HUDEP-2 (cell line): Measurements from ENCODE around the gene DNAJC7.
A peak's percentile ranks its signal among the peaks of the same experiment; 100 is the strongest.

Source experiments
- DNase-seq, 76 experiments: peaks; one replicate each; lab custom pipeline; 2025; ENCODE audit not compliant: unreplicated experiment in 76 of 76; lab: John Stamatoyannopoulos, UW

Gene DNAJC7

DNA sequence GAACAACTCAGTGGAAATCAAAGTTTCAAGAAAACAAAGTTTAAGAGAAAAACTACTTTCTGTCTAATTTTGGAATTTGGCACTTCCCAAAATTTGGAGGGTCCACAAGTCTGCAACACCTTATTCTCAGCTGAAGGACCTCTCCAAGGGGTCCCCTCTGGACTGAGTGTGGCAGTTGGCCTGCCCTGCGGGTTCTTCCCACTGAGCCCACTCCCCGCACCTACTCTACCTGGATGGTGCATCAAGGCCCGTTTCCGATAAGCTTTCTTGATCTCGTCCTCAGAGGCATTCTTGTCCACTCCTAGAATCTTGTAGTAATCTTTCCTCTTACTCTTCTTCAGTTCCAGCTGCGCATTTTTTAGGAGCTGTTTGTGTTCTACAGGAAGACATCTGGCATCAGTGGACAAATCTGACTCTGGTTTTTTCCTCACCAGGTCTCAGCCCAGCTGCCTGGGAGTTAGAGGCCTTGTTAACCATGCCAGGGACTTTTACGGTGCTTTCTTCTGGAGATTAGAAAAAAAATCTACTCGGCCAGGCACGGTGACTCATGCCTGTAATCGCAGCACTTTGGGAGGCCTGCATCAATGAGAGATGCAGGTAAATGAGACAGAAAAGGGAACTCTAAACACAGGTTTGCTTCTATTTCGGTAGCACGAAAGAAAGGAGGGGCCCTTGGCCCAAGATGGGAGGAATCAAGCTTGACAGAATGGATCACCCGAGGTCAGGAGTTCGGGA is 35.0 kb downstream of the DNAJC7 start:
- DNase-seq, result no peak

DNA sequence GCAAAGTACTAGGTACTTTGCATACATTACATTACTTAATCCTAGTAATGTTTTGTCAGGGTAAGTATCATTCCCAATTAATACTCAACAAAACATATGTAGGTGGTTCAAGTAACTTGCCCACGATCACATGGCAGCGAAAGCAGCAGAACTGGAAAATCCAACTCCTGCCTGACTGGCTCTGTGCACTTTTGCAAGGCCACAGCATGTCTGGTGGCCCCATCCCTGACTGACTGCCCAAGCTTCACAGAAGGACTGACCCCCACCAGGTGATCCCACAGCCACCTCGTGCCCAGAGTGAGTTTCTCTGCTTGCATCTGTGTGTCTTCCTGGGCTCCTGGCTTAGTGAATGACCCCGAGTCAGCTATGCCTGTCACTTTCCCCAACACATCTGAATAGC is 39.2 kb downstream of the DNAJC7 start:
- DNase-seq, result no peak

DNA sequence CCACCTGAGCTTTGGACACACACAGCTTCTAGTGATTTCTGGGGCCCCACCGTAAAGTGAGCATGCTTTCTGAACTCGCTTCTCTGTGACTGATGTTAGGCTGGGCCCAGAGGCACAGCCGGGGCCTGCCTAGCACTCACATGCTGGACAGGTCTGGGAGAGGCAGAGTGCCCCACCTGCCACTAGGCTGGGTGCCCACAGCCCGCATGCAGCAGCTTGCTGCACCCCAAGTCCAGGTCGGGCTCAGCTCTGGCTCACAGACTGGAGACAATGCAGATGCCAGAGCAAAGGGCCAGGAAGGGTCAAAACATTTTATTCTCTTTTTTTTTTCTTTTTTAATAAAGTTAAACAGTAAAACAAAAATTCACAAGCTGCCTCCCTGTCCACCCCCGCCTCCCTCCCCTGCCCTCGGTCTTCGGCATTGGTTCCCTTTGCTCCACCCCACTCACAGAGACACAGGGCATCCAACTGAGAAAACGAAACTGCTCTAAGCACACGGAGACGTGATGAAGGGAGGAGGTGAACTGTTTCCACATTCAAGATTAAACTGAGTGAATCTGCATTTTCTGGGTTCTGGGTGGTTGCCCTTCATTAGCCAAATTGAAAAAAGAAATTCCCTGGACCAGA is 41.0 kb downstream of the DNAJC7 start:
- DNase-seq, result no peak

DNA sequence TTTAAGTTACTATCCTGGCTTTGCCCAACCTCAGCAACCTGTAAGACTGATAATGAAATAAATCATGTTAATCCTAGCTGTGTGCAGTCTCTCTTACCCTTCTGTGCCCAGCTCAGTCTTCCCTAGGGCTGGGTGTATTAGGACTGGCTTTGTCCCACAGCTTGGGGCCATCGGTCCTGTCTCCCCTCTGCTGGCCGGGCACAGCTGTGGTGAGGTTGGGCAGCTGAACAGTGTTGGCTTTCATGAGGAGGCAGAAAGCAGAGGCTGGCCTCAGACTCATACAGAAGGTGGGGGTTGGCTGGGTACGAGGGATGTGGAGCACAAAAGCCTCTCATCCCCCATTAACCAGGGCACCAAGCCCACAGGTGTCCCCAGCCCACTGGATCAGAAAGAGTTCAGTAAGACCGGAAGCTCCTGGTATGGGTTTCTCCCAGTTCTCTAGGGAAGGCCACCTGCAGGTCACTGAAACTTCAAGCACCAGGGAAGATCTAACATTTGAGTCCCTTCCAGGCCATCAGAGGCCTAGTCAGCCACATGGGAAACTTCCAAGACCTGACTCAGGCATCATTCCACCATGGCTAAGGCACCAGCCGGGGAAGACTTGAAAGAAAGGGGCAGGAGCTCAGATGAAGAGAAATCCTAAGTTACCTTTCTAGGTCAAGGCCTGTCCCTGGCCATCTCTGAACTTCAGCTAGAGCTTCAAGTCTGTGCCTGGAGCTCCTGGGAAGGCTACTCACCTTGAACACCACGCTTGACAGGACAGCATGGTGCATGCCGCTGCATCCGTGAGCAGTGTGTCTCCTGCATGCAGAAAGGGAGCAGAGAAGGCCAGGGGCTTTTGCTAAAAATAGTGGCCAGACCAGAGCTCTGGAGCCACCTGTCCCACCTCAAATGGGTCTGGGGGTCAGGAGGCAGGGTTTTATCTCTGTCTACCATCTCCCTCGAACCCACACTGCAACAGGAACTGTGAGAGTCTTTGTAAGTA is 41.8 kb downstream of the DNAJC7 start:
- no peak for DNase-seq

DNA sequence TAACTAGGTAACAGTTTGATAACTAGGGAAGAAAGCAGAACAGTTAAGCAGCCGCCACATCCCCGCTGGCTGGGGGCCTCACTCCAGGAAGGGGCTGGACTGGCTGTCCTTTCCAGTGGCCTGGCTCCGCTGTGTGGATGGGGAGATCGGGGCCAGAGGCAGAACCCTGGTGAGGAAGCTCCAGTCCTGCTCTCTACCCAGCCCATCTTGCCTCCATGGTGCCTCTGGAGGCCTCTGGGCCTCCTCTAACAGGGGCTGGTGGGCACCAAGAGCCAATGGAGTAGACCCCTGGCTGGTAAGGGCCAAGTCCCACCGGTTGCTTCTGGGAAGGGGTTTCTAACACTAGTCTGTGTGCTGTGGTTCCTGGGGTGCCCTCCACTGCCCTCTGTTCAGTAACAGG is 42.6 kb downstream of the DNAJC7 start:
- no peak for DNase-seq

DNA sequence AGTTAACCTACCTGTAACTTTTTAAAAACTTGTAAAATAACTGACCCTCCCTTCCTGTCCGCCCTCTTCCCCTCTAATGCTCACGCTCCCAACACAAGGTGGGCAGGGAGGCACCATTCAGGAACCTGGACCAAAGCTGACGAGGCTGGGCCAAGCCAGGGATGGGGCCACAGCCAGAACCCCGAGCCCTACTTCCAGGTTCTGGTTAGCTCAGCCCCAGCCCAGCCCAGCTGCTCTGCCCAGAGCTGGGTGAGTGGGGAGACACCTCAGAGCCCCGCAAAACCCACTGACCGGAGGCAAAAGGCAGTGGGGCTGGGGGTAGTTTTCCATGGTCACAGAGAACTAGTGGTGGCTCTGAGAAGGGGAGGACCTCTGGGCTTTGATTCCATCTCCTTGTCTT is 43.2 kb downstream of the DNAJC7 start:
- no peak for DNase-seq

DNA sequence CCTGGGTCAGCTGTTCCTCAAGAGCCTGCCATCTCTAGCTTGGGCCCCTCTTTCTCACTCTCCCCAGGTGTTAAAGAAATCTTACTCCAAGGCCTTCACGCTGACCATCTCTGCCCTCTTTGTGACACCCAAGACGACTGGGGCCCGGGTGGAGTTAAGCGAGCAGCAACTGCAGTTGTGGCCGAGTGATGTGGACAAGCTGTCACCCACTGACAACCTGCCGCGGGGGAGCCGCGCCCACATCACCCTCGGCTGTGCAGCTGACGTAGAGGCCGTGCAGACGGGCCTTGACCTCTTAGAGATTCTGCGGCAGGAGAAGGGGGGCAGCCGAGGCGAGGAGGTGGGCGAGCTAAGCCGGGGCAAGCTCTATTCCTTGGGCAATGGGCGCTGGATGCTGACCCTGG is 43.8 kb downstream of the DNAJC7 start:
- no peak for DNase-seq

DNA sequence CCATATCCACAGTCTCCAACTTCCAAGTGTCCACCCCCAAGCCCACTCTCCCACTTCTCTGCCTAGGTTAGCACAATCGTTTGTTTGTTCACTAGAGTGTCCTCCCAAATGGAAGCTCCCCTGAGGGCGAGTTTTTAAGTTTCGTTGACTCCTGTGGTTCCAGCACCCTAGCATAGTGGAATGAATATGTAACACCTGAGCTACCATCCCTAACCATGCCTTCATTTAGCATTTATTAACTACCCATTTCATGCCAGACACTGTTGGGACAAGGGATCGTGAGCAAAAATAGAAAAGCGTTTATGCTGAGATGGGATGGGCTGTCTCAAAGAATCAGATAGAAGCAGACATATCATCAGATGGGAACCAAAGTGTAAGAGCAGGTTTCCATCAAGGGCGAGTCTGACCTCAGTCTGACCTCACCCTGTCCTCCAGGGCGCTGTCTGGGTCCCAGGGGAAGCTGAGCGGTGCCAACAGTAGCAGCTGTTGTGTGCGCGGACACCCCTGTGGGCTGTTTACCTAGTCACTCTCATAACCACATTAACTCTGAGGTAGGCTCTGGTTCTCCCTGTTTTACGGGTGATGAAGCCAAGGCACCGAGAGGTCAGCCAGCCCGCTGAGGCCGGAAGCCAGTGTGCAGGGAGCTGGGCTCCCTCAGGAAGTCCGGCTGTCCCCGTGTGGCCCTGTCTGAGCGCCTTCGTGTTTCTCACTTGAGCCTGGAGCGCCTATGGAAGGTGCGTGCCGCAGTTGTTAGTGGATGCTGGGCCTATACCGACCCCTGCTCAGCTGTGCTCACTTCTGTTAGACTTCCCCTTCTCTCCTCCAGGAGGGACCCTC is 44.5 kb downstream of the DNAJC7 start:
- DNase-seq, result no peak

DNA sequence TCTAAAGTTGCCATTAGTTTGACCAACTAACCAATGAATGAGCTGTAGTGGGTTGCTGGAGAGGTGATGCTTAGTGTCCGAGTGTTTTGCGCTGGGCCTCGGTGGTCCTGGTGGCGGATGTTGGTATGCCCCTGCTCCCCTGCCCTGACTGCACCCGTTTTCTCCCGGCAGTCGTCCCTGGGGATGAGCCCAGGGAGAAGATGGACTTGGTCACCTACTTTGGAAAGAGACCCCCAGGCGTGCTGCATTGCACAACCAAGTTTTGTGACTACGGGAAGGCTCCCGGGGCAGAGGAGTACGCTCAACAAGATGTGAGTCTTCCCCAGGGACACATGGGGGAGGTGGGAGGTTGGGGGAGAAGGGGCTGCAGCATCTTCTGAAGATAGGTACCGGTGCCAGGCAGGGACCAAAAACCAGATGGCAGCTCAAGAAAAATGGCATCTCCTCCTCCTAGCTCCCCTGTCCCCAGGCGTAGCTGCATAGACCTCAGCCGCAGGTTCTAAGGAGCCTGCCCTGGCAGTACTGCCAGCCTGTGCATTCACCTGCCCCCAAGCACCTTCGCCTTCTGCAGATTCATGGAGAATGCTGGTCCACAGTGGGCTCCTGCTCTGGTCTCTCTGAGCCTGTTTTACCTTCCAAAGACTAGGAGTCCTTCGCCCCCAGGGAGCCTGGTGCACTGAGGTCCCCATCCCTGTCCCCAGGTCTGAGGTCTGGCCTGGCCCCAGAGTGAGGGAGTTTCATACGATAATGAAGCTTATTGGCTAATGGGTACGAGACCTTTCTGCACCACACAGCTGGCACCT is 45.3 kb downstream of the DNAJC7 start:
- no peak for DNase-seq

DNA sequence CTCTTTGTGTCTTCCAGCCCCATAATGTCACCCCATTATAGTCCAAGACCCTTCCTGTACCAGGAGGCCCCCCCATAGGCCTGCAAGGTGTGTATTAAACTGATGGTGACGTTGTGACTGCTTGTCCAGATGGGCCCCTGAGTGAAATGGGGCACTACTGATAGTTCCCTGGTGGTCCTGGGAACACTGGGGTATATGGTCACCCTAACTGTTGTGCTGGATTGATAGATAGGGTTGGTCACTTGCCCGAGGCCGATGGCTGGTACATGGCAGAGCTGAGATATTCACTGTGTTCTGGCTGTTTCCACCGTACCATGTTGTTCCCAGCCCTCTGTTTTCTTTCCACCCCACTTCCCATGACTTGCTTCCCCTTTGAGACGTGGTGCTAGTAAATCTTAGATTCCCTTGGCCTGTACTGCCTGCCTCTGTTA is 46.3 kb downstream of the DNAJC7 start:
- no peak for DNase-seq

DNA sequence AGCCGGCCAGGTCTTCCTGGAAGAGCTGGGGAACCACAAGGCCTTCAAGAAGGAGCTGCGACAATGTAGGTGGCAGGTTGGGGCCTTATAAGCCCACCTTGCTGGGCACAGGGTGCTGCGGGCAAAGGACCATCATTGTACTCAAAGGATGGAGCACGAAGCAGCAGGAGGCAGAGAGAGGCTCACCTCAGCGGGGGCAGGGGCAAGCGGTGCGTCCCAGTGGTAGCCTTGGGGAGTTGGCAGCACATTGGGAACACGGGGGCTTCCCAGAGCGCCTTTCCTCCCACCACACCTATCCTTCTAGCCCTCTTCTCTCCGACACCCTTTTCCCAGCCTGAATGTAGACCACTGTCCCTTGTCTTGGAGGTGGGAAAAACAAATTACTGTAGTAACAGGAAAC is 48.6 kb downstream of the DNAJC7 start:
- no peak for DNase-seq

DNA sequence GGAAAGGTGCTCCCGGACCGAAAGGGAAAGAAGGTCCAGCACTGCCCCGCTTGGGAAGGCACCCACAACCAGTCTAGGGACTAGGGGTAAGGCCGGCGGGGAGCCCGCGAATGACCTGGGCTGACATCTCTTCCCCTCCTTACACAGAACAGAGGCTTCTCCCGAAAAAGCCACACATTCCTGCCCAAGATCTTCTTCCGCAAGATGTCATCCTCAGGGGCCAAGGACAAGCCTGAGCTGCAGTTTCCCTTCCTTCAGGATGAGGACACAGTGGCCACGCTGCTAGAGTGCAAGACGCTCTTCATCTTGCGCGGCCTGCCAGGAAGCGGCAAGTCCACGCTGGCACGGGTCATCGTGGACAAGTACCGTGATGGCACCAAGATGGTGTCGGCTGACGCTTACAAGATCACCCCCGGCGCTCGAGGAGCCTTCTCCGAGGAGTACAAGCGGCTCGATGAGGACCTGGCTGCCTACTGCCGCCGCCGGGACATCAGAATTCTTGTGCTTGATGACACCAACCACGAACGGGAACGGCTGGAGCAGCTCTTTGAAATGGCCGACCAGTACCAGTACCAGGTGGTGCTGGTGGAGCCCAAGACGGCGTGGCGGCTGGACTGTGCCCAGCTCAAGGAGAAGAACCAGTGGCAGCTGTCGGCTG is 49.2 kb downstream of the DNAJC7 start:
- DNase-seq, result no peak

DNA sequence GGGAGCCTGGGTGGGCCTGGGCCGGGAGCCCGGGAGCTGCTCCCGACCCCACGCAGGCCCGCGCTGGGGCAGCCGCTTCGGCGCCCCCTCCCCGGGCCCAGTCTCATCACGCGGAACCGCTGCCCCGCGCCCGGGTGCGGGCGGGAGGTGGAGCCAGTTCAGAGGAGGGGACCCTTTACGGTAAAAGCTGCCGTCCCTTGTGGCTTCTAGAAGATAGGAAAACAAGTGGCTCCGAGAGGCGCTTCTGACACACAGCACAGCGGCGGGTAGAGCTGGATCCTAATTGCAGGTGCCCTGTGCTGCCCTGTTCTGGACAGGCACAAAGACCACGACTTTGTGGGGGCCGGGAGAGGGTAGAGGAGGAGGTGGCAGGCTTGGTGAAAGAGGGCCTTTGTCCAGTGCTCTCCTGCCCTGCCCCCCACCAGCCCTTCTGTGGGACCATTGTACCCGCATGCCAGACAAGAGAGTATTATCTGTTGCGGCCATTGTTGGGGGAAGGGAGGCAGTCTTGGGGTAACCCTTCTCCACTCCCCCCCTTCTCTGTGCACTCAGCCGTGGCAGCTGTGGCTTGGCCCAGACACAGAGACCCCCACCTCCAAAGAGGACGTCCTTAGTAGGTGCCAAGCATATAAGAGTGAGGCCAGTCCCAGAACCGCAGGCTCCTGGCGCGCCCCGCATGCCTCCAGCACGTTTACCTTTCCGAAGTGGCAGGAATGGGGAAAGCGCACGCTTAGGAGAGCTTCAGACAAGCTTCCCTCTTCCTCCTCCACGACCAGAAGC is 49.9 kb downstream of the DNAJC7 start:
- peak in 10 of 76 experiments; percentile 2 to 54 (median 22) for DNase-seq

DNA sequence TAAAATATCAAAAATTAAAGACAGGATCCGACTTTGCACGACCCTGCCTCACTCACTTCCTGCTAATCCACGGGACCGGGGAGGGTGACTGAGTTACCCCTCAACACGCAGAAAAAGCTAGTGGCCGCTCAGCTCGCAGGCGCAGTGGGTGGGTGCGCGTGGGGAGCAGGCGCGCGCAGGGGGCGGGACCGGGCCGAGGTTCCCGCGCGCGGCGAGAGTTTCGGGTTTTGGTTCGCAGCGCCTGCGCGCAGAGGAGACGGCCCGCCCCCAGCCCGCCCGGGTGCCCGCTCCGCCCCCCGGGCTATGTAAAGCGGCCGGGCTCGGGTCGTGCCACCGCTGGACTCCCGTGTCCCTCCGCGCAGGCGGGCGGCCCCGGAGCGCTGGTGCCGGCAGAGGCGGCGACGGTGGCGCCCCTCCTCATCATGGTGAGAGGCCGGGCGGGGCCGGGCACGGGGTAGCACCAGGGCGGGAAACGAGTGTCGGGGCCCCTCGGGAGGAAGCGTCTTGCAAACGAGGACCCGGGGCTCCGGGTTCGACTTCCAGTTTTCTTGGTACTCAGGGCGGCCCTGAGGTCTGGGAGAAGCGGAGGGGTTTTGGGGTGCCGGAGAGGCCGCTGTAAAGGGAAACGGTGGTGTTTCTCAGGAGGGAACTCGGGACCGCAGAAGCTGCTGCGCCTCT is 50.6 kb downstream of the DNAJC7 start, which contains the start of gene CNP:
Gene CNP, plus strand, starts transcription at position 333 of the 678 bp plus-strand sequence. Its CDS starts 90 bp downstream, at position 423.
- DNase-seq, result peak in 74 of 76 experiments; percentile 25 to 93 (median 78)

DNA sequence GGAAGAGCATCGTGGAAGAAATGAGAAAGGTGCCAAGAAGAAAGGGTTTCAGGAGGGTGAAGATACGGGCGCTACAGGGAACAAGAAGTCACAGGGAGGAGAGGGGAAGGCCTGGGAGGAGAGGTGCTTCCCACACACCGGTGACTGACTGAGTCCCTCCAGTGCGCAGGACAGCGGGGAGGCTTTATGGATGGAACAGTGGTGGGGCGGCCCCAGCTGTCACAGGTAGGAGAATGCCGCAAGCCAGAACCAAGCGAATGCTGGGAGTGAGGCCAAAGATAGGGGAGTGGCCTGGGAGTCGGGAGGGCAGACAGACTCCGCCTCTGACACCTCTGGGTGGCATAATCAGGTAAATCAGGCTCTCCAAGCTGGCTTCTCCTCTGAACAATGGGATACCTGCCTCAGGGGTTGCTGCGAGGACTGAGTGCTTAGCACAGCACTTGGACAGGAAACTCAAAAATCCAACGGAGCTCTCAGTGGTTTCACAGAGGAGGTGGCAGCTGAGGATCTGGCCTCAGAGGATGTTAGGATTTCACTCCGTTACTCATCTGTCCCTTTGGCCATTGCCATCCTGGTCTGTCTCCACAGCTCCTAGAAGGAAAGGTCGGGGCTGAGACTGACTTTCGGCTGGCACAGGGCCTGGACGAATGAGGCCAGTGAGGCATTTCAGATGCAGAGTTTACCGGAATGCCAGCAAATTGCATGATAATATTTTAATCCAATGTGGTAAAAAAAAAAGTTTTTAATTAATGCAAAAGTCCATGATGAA is 51.4 kb downstream of the DNAJC7 start:
- DNase-seq, result peak in 57 of 76 experiments; percentile 6 to 72 (median 43)

DNA sequence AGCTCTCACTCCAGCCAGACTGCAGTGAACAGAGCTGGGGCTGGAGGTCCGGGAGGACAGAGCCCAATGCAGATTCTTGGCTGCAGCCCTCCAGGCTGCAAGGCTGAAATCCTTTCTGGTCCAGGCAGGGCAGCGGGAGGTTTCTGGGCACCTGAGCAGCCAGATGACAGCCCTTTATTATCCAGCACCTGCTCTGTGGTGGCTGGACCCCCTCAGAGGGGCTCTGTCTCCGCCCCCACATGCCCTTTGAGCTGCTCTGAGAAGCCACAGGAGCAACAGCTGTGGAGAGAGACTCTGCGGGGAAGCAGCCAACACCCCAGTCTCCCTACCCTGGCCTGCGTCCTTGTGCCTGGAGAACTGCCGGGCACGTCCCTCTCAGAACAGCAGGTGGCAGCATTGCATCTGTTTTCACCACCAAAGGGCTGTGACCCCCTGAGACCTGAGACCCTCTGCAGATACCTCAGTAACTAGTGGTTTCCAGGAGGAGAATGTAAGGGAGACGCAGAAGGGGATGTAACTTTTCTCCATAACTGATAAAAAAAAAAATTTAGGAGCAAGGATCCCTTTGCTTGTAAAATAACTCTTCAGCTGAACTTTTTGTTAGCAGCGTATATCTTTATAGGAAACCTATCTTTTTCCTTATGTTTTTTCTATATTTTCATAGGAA is 54.3 kb downstream of the DNAJC7 start:
- peak in 62 of 76 experiments; percentile 8 to 73 (median 48) for DNase-seq
